PC-9 (cell line): Measurements from ENCODE around the gene PSD2.

Experiments used
- CTCF ChIP-seq: fragments of 200-600 bp; sonication (generic); conservative IDR thresholded peaks from 2 replicates; pipeline ENCODE4 v1.6.1; 2017; ENCODE audit warnings: mixed run types, antibody characterized with exemption, mild to moderate bottlenecking, moderate library complexity
- EZH2 ChIP-seq: fragments of 200-600 bp; sonication (generic); IDR thresholded peaks from 2 replicates; pipeline ENCODE4 v1.8.0; 2017; ENCODE audit warnings: antibody characterized with exemption, low read depth

GRCh38 chr5:139761057-139761450 is 34.6 kb upstream of the PSD2 start:
- no peak for TF ChIP-seq EZH2
- TF ChIP-seq CTCF, result no peak
